RKO (cell line): ENCODE data around the gene FAAH.

ENCODE experiments used
- DNase-seq: peaks from one replicate; pipeline ENCODE4 v3.0.0-alpha.2; 2016; ENCODE audit warnings: low spot score

The FAAH gene

DNA sequence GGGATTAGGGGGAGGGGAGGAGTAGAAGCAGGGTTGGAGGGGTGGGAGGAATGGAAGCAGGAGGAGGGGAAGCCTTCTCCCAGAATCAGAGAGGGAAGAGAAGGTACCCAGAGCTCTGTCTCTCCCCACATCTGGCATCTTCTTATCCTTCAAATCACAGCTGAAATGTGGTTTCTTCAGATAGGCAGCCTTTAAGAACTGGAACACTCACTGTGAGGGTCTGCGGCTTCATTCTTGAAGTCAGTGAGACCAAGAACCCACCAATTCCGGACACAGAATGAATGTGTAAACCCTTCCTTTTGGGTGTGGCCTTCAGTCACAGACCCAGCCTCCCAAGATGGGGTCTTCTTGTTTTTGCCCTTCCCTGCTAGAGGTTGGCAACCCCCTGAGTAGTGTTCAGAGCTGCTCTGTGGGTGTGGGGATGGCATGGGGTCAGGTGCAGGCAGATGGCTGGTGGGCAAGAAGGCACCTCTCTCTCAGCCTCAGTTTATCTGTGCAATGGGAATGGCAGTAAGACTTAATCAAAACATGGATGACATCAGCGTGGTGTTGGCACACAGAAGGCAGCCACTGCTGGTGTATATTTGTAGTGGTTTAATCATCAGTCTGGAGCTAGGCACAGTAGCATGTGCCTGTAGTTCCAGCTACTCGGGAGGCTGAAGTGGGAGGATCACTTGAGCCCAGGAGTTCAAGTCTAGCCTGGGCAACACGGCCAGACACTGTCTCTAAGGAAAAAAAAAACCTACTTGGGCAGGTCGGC, 7.2 kb downstream of the FAAH start:
- DNase-seq, result no peak

GRCh38 chr1:46401964-46402626, 8.0 kb downstream of the FAAH start:
- no peak for DNase-seq

DNA sequence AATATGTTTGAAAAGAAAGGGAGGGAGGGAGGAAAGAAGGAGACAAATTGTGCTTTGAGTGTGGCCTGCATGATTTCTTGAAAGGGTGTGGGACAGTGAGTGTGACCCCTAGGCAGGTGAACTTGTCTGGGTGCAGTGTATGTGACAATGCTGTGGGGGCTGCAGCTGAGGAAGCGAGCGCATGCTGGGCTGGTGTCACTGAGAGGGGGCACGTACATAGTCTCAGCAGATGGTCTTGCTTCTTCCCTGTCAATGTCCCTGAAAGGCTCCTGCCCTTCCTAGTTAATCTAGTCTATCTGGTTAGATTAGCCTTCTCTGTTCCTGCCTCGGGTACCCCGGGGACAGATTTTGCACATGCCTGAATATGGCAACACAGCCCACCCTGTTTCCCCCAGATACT, 9.8 kb downstream of the FAAH start:
- no peak for DNase-seq

DNA sequence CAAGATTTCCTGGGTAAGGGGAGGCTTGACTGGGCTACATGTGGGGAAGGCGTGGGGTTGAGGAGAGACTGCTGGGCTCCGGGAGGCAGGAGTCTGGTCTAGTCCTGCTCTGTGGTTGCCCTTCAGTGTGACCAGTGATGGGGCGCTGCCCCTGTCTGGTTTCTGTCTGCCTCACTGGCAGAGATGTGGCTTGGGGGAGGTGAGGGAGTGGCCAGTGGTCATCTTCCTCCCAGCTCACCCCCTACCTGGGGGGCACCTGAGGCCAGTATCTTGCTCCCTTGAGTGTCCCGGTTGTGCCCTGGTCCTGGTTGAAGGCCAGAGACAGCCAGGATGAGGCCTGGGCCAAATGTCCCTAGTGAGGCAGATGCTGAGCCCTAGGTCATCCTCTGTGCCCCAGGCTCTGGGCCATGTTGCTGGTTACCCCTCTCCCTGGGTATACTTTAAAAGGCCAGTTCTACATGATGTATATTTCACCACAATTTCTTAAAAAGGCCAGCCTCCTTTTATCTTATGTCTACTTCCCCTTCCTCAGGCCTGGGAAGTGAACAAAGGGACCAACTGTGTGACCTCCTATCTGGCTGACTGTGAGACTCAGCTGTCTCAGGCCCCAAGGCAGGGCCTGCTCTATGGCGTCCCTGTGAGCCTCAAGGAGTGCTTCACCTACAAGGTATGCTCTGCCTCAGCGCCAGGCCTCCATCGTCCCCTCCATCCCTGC, 10.5 kb downstream of the FAAH start:
- no peak for DNase-seq

DNA sequence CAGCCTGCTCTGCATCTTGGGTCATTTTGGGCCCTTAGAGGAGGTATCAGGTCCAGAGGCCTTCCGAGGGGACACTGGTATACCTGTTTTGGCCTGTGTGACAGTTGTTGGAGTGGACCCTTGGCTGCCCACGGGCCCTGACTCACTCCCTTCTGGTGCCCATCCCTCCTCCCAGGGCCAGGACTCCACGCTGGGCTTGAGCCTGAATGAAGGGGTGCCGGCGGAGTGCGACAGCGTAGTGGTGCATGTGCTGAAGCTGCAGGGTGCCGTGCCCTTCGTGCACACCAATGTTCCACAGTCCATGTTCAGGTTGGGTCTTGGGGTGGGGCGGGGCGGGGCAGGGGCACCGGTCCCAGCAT, 11.1 kb downstream of the FAAH start:
- DNase-seq, result no peak

DNA sequence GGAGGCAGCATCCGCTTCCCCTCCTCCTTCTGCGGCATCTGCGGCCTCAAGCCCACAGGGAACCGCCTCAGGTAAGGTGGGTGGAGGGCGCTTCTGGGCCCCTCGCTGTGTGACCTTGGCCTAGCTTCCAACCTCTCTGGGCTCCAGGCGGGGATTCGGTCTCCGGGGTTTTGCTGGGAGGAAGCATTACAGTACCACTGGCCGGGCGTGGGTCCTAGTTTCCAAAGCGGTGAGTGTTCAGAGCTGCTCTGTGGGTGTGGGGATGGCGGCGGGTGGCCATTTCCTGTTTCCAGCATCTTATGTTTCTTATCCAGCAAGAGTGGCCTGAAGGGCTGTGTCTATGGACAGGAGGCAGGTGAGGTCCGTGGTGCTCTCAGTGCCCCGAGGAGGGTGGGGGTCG, 11.6 kb downstream of the FAAH start:
- no peak for DNase-seq

GRCh38 chr1:46406881-46407608, 12.9 kb downstream of the FAAH start:
- DNase-seq, result no peak

GRCh38 chr1:46407636-46408035, 13.5 kb downstream of the FAAH start:
- no peak for DNase-seq

DNA sequence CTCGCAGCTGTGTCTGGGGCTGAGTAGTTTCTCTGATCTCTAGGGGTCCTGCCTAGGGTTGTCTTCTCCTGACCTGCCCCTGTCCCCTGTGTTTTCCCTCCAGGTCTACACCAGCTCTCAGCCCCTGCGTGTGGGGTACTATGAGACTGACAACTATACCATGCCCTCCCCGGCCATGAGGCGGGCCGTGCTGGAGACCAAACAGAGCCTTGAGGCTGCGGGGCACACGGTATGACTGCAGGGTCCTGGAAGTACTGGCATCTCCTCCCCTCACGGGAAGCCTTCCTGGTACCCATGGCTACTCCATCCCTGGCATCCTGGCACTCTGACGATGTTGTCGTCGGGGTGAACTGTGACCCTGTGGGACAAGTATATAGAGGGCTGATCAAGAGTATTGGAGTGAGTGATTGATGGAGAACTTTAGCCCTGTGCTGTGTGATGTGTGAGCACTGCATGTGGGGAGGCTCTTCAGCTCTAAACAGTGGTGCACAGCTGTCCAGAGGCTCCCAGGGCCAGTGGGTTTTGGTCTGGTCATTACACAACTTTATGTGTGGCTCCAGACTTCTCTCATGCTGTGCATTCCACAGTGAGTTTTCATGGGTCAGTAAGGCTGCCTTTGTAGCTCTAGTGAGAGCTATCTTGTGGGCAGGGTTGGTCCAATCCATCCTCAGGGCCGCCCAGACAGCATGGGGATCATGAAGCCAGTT, 14.4 kb downstream of the FAAH start:
- no peak for DNase-seq

DNA sequence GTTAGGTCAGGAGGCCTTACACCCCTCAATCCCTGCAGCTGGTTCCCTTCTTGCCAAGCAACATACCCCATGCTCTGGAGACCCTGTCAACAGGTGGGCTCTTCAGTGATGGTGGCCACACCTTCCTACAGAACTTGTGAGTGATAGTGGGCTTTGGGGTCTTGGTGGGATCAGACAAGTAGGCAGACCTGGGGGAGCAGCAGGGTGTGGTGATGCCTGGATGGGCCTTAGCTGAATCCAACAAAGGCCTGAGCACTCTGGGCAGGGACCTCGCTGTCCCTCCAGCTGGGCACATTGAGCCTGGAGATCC, 14.9 kb downstream of the FAAH start:
- DNase-seq, result no peak

- no peak for DNase-seq
Observed at GRCh38 chr1:46410156-46411009, 16.3 kb downstream of the FAAH start.

DNA sequence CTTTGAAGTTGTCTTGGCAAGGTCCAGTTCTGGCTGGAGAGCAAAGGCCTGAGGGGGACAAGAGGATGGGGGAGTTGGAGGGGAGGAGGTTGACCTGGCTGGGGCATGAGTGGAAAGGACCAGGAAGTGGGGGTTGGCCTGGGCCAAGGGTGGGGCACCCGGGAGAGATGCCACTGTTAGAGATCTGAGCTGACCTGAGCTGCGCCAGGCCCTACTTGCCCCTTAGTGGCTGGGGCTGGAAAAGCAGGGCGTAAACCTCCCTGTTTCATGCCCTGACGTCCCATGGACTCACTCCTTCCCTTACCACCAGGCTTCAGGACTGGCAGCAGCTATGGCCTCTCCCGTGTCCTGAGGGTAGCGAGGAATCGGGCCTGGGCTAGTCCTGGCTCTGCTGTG, 16.9 kb downstream of the FAAH start:
- no peak for DNase-seq

- no peak for DNase-seq
Observed at GRCh38 chr1:46411601-46412341, 17.7 kb downstream of the FAAH start.

- DNase-seq, result no peak
Observed at GRCh38 chr1:46412893-46413595, 18.9 kb downstream of the FAAH start.

GRCh38 chr1:46413596-46413985, 19.5 kb downstream of the FAAH start:
- DNase-seq, result no peak

- no peak for DNase-seq
Observed at GRCh38 chr1:46415514-46415913, 21.4 kb downstream of the FAAH start.

GRCh38 chr1:46418976-46419375, 24.9 kb downstream of the FAAH start:
- DNase-seq, result no peak

- DNase-seq, result no peak
Observed at GRCh38 chr1:46420533-46420915, 26.4 kb downstream of the FAAH start.

- no peak for DNase-seq
Observed at GRCh38 chr1:46421739-46422138, 27.6 kb downstream of the FAAH start.
